ENCODE results near the gene EIF5B.

DNA sequence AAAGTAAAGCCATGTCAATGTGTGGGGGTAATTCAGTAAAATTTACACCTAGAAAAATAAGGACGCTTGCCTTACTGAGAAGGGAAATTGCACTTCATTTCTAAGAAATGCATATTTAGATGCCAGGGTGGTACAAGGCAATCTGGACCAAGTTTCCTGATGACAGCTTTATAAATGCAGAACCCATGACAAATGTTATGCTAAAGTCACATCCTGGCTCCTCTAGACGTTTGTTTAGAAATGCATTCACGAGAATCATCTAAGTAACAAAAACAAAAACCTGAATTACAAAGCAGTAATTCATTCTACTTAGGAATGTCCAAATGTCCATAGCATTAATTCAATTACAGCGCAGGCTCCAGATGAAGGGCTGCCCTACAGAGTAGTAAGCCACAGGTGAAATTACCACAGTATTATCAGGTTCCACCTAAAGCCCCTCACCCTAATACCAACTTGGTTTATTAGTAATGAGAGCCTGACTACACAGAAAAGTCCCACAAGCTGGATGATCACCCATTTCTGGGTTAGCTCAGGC lies 102.8 kb downstream of the EIF5B start:
- TF ChIP-seq NANOG (IDR thresholded peaks at IDR 0.05; ENCODE audit: insufficient read depth, low read depth, low read length, poor library complexity, severe bottlenecking) (no peak), TAF1 (IDR thresholded peaks at IDR 0.05; ENCODE audit: low read depth, low read length) (no peak), KDM1A (IDR thresholded peaks at IDR 0.05; ENCODE audit: borderline replicate concordance, low read length) (no peak), POLR2AphosphoS5 (IDR thresholded peaks at IDR 0.05; ENCODE audit: low read depth, low read length) (no peak), CTCF (IDR thresholded peaks at IDR 0.05; ENCODE audit: control extremely low read depth in 1 of 3, insufficient read depth in 1 of 3, low read depth in 1 of 3, low read length in 3 of 3) (no peak), POLR2A (IDR thresholded peaks at IDR 0.05; ENCODE audit: control extremely low read depth in 1 of 2, low read depth in 2 of 2, low read length in 2 of 2) (no peak), CREB1 (IDR thresholded peaks at IDR 0.05) (no peak)

Data from H1 (cell line).